GM18508 (cell line): ENCODE measurements around the gene WEE2.
"Not testable (repeated sequence)": the region's sequence is repeated elsewhere in the genome, so short reads cannot be mapped to it uniquely, and the experiment has no call there.

Experiments
- ATAC-seq: cut with Tn5 transposase; IDR thresholded peaks from one replicate; pipeline ENCODE4 v1.9.1; 2021; ENCODE audit warnings: moderate number of reproducible peaks; ENCODE audit not compliant: insufficient read depth, unreplicated experiment

The WEE2 gene

DNA sequence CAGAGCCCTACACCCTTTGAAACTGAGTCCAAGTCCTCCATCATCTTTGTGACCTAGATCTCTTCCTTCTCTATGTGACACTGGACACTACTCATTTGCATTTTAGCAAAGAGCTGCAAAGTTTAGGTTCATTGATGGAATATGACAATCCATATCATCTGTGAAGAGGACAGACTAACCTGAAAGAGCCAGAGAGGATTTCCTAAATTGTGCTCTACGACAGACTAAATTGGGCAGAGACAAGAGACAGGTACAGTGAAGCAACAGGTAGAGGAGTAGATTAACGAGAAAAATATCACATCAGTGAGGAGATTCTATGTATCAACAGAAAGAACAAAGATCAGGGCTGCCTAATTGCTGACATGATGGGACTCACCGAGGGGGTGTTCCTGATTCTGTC is 55.6 kb downstream of the WEE2 start, which contains the start of gene TAS2R3:
Gene TAS2R3, plus strand, starts transcription at position 301 of the 400 bp plus-strand sequence. Its CDS starts 62 bp downstream, at position 363.
- ATAC-seq, result no peak

DNA sequence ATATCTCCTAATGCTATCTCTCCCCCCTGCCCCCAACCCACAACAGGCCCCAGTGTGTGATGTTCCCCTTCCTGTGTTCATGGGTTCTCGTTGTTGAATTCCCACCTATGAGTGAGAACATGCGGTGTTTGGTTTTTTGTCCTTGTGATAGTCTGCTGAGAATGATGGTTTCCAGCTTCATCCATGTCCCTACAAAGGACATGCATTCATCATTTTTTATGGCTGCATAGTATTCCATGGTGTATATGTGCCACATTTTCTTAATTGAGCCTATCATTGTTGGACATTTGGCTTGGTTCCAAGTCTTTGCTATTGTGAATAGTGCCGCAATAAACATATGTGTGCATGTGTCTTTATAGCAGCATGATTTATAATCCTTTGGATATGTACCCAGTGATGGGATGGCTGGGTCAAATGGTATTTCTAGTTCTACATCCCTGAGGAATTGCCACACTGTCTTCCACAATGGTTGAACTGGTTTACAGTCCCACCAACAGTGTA is 62.0 kb downstream of the WEE2 start:
- not testable (repeated sequence) for ATAC-seq

DNA sequence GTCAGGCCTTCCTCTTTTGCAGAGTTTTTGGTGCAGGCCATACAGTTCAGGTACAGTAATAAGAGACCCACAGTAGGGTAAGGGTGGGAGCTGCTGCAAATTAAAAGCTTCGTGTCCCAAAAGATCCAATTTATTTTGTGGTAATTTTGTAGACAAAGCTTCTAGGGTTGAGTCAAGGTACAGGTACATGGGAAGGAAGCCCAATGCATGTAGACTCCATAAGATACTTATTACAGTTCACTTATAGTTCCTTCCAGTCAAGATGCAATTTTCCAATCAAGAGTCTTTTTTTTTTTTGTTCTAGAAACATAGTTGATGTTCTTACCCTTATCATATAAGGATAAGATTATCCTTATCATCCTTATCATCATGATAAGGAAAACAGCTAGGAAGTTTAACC is 68.2 kb downstream of the WEE2 start, which contains the start of gene TAS2R4:
Gene TAS2R4, plus strand, starts transcription at position 301 of the 400 bp plus-strand sequence. CDS start 1,815 bp downstream, outside the sequence.
- ATAC-seq, result no peak
